A549 (cell line): Measurements from ENCODE around the gene PARP12.

Experiments
- CTCF ChIP-seq: fragments of >200 bp; sonication (Bioruptor Twin); formaldehyde crosslinking; IDR thresholded peaks from 3 replicates; pipeline ENCODE4 v1.5.1; 2016
- E2F6 ChIP-seq: IDR thresholded peaks from 2 replicates; pipeline ENCODE4 v1.6.1; 2012; ENCODE audit warnings: low read depth, borderline replicate concordance
- EP300 ChIP-seq, 2 experiments: fragments of >200 bp; sonication (Bioruptor Twin); formaldehyde crosslinking; IDR thresholded peaks; 2 replicates in 1 of 2; 3 replicates in 1 of 2; pipeline ENCODE4 v1.6.1; 2016 to 2017
- MAFK ChIP-seq: fragments of 450-650 bp; IDR thresholded peaks from 2 replicates; pipeline ENCODE4 v1.6.1; 2014; ENCODE audit not compliant: partially characterized antibody
- RAD21 ChIP-seq, 2 experiments: fragments of >200 bp in 1 of 2; sonication (Bioruptor Twin) in 1 of 2; formaldehyde crosslinking in 1 of 2; IDR thresholded peaks in 1 of 2; conservative IDR thresholded peaks in 1 of 2; 2 replicates in 1 of 2; 3 replicates in 1 of 2; pipeline ENCODE4 v1.6.1; 2012 to 2018; ENCODE audit warnings: inconsistent platforms in 1 of 2
- RFX5 ChIP-seq: fragments of 450-650 bp; IDR thresholded peaks from 2 replicates; pipeline ENCODE4 v1.7.1; 2014; ENCODE audit warnings: antibody characterized with exemption, mild to moderate bottlenecking, moderate library complexity
- SMC3 ChIP-seq: fragments of >200 bp; sonication (Bioruptor Twin); formaldehyde crosslinking; IDR thresholded peaks from 3 replicates; pipeline ENCODE4 v1.6.1; 2018; ENCODE audit warnings: inconsistent platforms

- TF ChIP-seq E2F6 (no peak), CTCF (no peak), MAFK (no peak), RAD21 (conservative IDR thresholded peaks at IDR 0.05 in 1 of 2, IDR thresholded peaks at IDR 0.05 in 1 of 2) (no peak), SMC3 (no peak), RFX5 (no peak), EP300 (IDR thresholded peaks at IDR 0.05) (no peak)
Observed at GRCh38 chr7:140082770-140083169, 20.0 kb upstream of the PARP12 start.
